ENCODE data around the gene HNRNPLL.

DNA sequence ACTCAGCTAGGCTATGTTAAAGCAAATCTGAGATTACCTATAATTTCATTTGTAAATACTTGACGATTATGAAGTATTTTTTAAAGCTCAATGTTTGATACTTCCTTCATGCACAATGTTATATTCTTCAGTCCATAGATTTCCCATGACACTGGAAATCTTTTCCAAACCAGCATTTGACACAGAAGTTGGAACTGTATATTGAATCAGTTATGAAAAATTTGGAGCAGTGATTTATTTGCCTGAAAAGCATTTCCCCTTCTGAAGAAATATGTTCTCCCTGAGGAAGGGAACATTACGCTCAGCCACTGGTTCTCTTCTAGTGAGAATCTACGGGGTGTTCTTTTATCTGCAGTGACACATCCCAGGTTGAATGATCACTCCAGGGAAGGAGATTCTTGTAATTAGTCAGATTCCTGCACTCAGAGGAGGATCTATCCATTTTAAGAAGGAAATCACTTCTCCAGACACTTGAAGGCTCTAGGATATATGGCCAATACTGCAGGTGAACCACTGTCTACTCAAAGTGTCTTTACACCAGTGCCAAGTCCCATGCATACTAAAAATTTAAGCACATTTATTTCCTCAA, 64.7 kb downstream of the HNRNPLL start:
- TF ChIP-seq POLR2AphosphoS5 (IDR thresholded peaks at IDR 0.05; ENCODE audit: low read depth, low read length), result no peak
- TF ChIP-seq, protein P1, sequence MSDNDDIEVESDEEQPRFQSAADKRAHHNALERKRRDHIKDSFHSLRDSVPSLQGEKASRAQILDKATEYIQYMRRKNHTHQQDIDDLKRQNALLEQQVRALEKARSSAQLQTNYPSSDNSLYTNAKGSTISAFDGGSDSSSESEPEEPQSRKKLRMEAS (IDR thresholded peaks at IDR 0.05), result no peak
- no peak for TF ChIP-seq SP1 (IDR thresholded peaks at IDR 0.05; ENCODE audit: low read depth)
- TF ChIP-seq, protein P2, sequence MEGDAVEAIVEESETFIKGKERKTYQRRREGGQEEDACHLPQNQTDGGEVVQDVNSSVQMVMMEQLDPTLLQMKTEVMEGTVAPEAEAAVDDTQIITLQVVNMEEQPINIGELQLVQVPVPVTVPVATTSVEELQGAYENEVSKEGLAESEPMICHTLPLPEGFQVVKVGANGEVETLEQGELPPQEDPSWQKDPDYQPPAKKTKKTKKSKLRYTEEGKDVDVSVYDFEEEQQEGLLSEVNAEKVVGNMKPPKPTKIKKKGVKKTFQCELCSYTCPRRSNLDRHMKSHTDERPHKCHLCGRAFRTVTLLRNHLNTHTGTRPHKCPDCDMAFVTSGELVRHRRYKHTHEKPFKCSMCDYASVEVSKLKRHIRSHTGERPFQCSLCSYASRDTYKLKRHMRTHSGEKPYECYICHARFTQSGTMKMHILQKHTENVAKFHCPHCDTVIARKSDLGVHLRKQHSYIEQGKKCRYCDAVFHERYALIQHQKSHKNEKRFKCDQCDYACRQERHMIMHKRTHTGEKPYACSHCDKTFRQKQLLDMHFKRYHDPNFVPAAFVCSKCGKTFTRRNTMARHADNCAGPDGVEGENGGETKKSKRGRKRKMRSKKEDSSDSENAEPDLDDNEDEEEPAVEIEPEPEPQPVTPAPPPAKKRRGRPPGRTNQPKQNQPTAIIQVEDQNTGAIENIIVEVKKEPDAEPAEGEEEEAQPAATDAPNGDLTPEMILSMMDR (IDR thresholded peaks at IDR 0.05 in 2 of 3, conservative IDR thresholded peaks at IDR 0.05 in 1 of 3; ENCODE audit: borderline replicate concordance in 1 of 3, insufficient read depth in 1 of 3, low read depth in 2 of 3, low read length in 2 of 3), result no peak
- TF ChIP-seq POLR2A (IDR thresholded peaks at IDR 0.05; ENCODE audit: borderline replicate concordance, extremely low read depth, insufficient read depth, insufficient read length), result no peak
- no peak for TF ChIP-seq RAD21 (IDR thresholded peaks at IDR 0.05; ENCODE audit: low read depth)
- TF ChIP-seq, protein P3, sequence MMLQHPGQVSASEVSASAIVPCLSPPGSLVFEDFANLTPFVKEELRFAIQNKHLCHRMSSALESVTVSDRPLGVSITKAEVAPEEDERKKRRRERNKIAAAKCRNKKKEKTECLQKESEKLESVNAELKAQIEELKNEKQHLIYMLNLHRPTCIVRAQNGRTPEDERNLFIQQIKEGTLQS (IDR thresholded peaks at IDR 0.05), result no peak
- TF ChIP-seq EZH2 (IDR thresholded peaks at IDR 0.05), result no peak
- TF ChIP-seq SRF (IDR thresholded peaks at IDR 0.05; ENCODE audit: low read depth), result no peak
- TF ChIP-seq, protein P4, sequence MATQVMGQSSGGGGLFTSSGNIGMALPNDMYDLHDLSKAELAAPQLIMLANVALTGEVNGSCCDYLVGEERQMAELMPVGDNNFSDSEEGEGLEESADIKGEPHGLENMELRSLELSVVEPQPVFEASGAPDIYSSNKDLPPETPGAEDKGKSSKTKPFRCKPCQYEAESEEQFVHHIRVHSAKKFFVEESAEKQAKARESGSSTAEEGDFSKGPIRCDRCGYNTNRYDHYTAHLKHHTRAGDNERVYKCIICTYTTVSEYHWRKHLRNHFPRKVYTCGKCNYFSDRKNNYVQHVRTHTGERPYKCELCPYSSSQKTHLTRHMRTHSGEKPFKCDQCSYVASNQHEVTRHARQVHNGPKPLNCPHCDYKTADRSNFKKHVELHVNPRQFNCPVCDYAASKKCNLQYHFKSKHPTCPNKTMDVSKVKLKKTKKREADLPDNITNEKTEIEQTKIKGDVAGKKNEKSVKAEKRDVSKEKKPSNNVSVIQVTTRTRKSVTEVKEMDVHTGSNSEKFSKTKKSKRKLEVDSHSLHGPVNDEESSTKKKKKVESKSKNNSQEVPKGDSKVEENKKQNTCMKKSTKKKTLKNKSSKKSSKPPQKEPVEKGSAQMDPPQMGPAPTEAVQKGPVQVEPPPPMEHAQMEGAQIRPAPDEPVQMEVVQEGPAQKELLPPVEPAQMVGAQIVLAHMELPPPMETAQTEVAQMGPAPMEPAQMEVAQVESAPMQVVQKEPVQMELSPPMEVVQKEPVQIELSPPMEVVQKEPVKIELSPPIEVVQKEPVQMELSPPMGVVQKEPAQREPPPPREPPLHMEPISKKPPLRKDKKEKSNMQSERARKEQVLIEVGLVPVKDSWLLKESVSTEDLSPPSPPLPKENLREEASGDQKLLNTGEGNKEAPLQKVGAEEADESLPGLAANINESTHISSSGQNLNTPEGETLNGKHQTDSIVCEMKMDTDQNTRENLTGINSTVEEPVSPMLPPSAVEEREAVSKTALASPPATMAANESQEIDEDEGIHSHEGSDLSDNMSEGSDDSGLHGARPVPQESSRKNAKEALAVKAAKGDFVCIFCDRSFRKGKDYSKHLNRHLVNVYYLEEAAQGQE (IDR thresholded peaks at IDR 0.05; ENCODE audit: low read depth), result no peak
